ENCODE measurements around the gene DPP9. TPM values are rescaled to one million over a fixed set of nuclear protein-coding genes. Genes with fewer than 3 reads are reported as not detected.

DPP9 gene
- total and polyA plus RNA-seq, 2 of the 8 experiments (the other 6 are each of a cell fraction or from before 2014, with no cell fraction given) = 11.6 to 40.7 TPM

GRCh38 chr19:4675346-4675745, 48.3 kb downstream of the DPP9 start:
- H4K5ac ChIP-seq (ENCODE audit: insufficient read length, low read depth, low read length) = no peak overlapping the region
- peaks cover 0 to 2% (median 1%) of the 10 kb centered on the region in 4 experiments; a peak in 3 of 8 replicates for H3K36me3 ChIP-seq (ENCODE audit: control insufficient read depth in 2 of 4, insufficient read depth in 4 of 4, low read length in 3 of 4)
- no peak overlapping the region for H2BK15ac ChIP-seq (ENCODE audit: low read length)
- no peak overlapping the region for H2BK5ac ChIP-seq (ENCODE audit: low read depth, low read length)
- no peak for DNase-seq (ENCODE audit: low read depth in 1 of 2, low spot score in 2 of 2)
- POLR2A ChIA-PET (ENCODE audit: partially characterized antibody) = interaction anchor here (0.7 kb wide), 1 partner anchor 71 kb away, joined by 3 read pairs; no protein-coding TSS in a partner anchor
- WGBS, 2 experiments (ENCODE audit: extremely low coverage in 1 of 2, insufficient coverage in 1 of 2, insufficient read length in 1 of 2, insufficient replicate concordance in 2 of 2, low coverage in 1 of 2, low lambda C conversion rate in 2 of 2, missing lambda C conversion rate in 1 of 2) = 91% methylated on average over 14 of the region's 16 CpGs; no CpG with 5 or more reads in 1 of the 2 experiments
- no peak overlapping the region for H2AK5ac ChIP-seq (ENCODE audit: low read depth, low read length)
- no peaks in the 10 kb centered on the region for H3K79me2 ChIP-seq (ENCODE audit: control insufficient read depth in 1 of 2, insufficient read depth in 2 of 2, low read length in 2 of 2)
- no peak overlapping the region for H3K4me3 ChIP-seq (ENCODE audit: extremely low read depth in 1 of 4, insufficient read depth in 2 of 4, low read depth in 3 of 4, low read length in 4 of 4)
- no peak overlapping the region for H2AFZ ChIP-seq (ENCODE audit: low read length)
- H4K20me1 ChIP-seq (replicated peaks in 1 of 2; ENCODE audit: control insufficient read depth in 1 of 2, insufficient read depth in 2 of 2, low read length in 2 of 2) = peaks cover 0 to 1% of the 10 kb centered on the region in 2 experiments
- no peaks in the 10 kb centered on the region for H3K9me3 ChIP-seq (ENCODE audit: insufficient read depth in 2 of 2, low read depth in 1 of 2, low read length in 1 of 2)
- H4K8ac ChIP-seq (ENCODE audit: extremely low read depth, insufficient read depth, low read length) = no peak overlapping the region
- peaks cover 0 to 11% (median 9%) of the 10 kb centered on the region in 4 experiments; a peak in 6 of 7 replicates for H3K4me1 ChIP-seq (replicated peaks in 1 of 4; ENCODE audit: control insufficient read depth in 3 of 4, insufficient read depth in 4 of 4, low read length in 3 of 4)
- H3K9ac ChIP-seq (replicated peaks in 1 of 4; ENCODE audit: extremely low read depth in 1 of 4, low read depth in 3 of 4, low read length in 3 of 4) = no peak overlapping the region
- no peak overlapping the region for H3K14ac ChIP-seq (ENCODE audit: insufficient read length)
- no peaks in the 10 kb centered on the region; a peak in 1 of 7 replicates for H3K27me3 ChIP-seq (replicated peaks in 1 of 4; ENCODE audit: control insufficient read depth in 3 of 4, extremely low read depth in 1 of 4, insufficient read depth in 3 of 4, low read length in 3 of 4)
- H3K56ac ChIP-seq (replicated peaks; ENCODE audit: insufficient read length, low read depth, low read length) = no peak overlapping the region
- H3K27ac ChIP-seq (ENCODE audit: low read depth, low read length) = no peak overlapping the region
- no peak overlapping the region for H2BK120ac ChIP-seq (replicated peaks; ENCODE audit: low read depth, low read length)
- no peak overlapping the region for H2BK20ac ChIP-seq (ENCODE audit: low read length)
- H3K4ac ChIP-seq (replicated peaks; ENCODE audit: insufficient read length, low read depth, low read length) = no peak overlapping the region
- H3K4me2 ChIP-seq (ENCODE audit: insufficient read depth in 1 of 2, low read depth in 2 of 2, low read length in 2 of 2) = no peak overlapping the region
- H3K18ac ChIP-seq (ENCODE audit: extremely low read depth, low read length) = no peak overlapping the region
- H3K79me1 ChIP-seq (ENCODE audit: low read depth, low read length) = no peaks in the 10 kb centered on the region
- no peak overlapping the region for H3K23ac ChIP-seq (ENCODE audit: insufficient read length)
- no peak overlapping the region for H4K91ac ChIP-seq (replicated peaks; ENCODE audit: insufficient read length, low read length)
- H3K23me2 ChIP-seq (ENCODE audit: low read depth, low read length) = 0 out of 2 replicates have a peak, but pooled peaks cover 2% of the 10 kb centered on the region
- FAIRE-seq = no peak
- no peak overlapping the region for H2BK12ac ChIP-seq (ENCODE audit: low read depth, low read length)
- CTCF ChIA-PET (ENCODE audit: partially characterized antibody) = no interaction called here
- TF ChIP-seq GTF2F1 (IDR thresholded peaks at IDR 0.05; ENCODE audit: borderline replicate concordance, low read depth, low read length) (no peak), RAD21 (IDR thresholded peaks at IDR 0.05 in 1 of 2, conservative IDR thresholded peaks at IDR 0.05 in 1 of 2; ENCODE audit: low read depth in 2 of 2, low read length in 2 of 2) (no peak), CTBP2 (IDR thresholded peaks at IDR 0.05; ENCODE audit: borderline replicate concordance, insufficient read depth, insufficient read length, low read length) (no peak), ZNF274 (IDR thresholded peaks at IDR 0.05; ENCODE audit: borderline replicate concordance, extremely low read depth, low read length) (no peak), EZH2 (IDR thresholded peaks at IDR 0.05; ENCODE audit: low read depth, low read length, severe bottlenecking) (no peak), CHD1 (IDR thresholded peaks at IDR 0.05; ENCODE audit: low read depth, low read length) (no peak), CTCF (IDR thresholded peaks at IDR 0.05; ENCODE audit: control extremely low read depth in 1 of 3, insufficient read depth in 1 of 3, low read depth in 1 of 3, low read length in 3 of 3) (no peak), ASH2L (IDR thresholded peaks at IDR 0.05; ENCODE audit: low read length) (no peak), SIX5 (IDR thresholded peaks at IDR 0.05; ENCODE audit: low read depth, low read length) (no peak), JUND (IDR thresholded peaks at IDR 0.05; ENCODE audit: low read length) (no peak)
